GM23338 (cell line): ENCODE measurements around the gene SLC25A44.

Experiments
- CREB1 ChIP-seq: fragments of 250-450 bp; sonication (Bioruptor Pico); IDR thresholded peaks from 2 replicates; pipeline ENCODE4 v1.5.0; 2020; ENCODE audit warnings: low read depth, mild to moderate bottlenecking, moderate library complexity
- EZH2 ChIP-seq: fragments of 200-600 bp; sonication (generic); IDR thresholded peaks from one replicate; pipeline ENCODE4 v1.8.0; 2017; ENCODE audit warnings: antibody characterized with exemption, mild to moderate bottlenecking, low read depth; ENCODE audit not compliant: unreplicated experiment
- EZH2phosphoT487 ChIP-seq: fragments of 200-600 bp; sonication (generic); IDR thresholded peaks from one replicate; pipeline ENCODE4 v1.8.1; 2018; ENCODE audit warnings: antibody characterized with exemption; ENCODE audit not compliant: unreplicated experiment
- JUNB ChIP-seq: IDR thresholded peaks from one replicate; pipeline ENCODE4 v1.6.1; 2016; ENCODE audit warnings: antibody characterized with exemption; ENCODE audit not compliant: unreplicated experiment
- POLR2AphosphoS5 ChIP-seq: IDR thresholded peaks from 2 replicates; pipeline ENCODE4 v1.6.1; 2016; ENCODE audit warnings: antibody characterized with exemption, low read depth
- ZNF331 ChIP-seq: fragments of 250-450 bp; sonication (Bioruptor Pico); IDR thresholded peaks from 2 replicates; pipeline ENCODE4 v1.5.0; 2020; ENCODE audit warnings: low read depth, mild to moderate bottlenecking, moderate library complexity
- TF ChIP-seq, protein P1 (sequence below), 2 experiments: fragments of 200-600 bp in 1 of 2; sonication (generic) in 1 of 2; conservative IDR thresholded peaks; 2 replicates each; pipeline versions ENCODE4 v1.5.1 to v1.6.1; 2016 to 2017; ENCODE audit warnings: antibody characterized with exemption in 2 of 2, low read depth in 2 of 2, mild to moderate bottlenecking in 2 of 2, moderate library complexity in 1 of 2
- TF ChIP-seq, protein P2 (sequence below): IDR thresholded peaks from one replicate; pipeline ENCODE4 v1.6.1; 2018; ENCODE audit warnings: antibody characterized with exemption; ENCODE audit not compliant: unreplicated experiment
- TF ChIP-seq, protein P3 (sequence below): IDR thresholded peaks from 2 replicates; pipeline ENCODE4 v1.6.1; 2016; ENCODE audit warnings: antibody characterized with exemption

- TF ChIP-seq, protein P1, sequence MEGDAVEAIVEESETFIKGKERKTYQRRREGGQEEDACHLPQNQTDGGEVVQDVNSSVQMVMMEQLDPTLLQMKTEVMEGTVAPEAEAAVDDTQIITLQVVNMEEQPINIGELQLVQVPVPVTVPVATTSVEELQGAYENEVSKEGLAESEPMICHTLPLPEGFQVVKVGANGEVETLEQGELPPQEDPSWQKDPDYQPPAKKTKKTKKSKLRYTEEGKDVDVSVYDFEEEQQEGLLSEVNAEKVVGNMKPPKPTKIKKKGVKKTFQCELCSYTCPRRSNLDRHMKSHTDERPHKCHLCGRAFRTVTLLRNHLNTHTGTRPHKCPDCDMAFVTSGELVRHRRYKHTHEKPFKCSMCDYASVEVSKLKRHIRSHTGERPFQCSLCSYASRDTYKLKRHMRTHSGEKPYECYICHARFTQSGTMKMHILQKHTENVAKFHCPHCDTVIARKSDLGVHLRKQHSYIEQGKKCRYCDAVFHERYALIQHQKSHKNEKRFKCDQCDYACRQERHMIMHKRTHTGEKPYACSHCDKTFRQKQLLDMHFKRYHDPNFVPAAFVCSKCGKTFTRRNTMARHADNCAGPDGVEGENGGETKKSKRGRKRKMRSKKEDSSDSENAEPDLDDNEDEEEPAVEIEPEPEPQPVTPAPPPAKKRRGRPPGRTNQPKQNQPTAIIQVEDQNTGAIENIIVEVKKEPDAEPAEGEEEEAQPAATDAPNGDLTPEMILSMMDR (conservative IDR thresholded peaks at IDR 0.05; ENCODE audit: low read depth in 2 of 2) = no peak
- TF ChIP-seq EZH2phosphoT487 = no peak
- no peak for TF ChIP-seq POLR2AphosphoS5
- TF ChIP-seq, protein P2, sequence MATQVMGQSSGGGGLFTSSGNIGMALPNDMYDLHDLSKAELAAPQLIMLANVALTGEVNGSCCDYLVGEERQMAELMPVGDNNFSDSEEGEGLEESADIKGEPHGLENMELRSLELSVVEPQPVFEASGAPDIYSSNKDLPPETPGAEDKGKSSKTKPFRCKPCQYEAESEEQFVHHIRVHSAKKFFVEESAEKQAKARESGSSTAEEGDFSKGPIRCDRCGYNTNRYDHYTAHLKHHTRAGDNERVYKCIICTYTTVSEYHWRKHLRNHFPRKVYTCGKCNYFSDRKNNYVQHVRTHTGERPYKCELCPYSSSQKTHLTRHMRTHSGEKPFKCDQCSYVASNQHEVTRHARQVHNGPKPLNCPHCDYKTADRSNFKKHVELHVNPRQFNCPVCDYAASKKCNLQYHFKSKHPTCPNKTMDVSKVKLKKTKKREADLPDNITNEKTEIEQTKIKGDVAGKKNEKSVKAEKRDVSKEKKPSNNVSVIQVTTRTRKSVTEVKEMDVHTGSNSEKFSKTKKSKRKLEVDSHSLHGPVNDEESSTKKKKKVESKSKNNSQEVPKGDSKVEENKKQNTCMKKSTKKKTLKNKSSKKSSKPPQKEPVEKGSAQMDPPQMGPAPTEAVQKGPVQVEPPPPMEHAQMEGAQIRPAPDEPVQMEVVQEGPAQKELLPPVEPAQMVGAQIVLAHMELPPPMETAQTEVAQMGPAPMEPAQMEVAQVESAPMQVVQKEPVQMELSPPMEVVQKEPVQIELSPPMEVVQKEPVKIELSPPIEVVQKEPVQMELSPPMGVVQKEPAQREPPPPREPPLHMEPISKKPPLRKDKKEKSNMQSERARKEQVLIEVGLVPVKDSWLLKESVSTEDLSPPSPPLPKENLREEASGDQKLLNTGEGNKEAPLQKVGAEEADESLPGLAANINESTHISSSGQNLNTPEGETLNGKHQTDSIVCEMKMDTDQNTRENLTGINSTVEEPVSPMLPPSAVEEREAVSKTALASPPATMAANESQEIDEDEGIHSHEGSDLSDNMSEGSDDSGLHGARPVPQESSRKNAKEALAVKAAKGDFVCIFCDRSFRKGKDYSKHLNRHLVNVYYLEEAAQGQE = no peak
- TF ChIP-seq EZH2 = no peak
- TF ChIP-seq, protein P3, sequence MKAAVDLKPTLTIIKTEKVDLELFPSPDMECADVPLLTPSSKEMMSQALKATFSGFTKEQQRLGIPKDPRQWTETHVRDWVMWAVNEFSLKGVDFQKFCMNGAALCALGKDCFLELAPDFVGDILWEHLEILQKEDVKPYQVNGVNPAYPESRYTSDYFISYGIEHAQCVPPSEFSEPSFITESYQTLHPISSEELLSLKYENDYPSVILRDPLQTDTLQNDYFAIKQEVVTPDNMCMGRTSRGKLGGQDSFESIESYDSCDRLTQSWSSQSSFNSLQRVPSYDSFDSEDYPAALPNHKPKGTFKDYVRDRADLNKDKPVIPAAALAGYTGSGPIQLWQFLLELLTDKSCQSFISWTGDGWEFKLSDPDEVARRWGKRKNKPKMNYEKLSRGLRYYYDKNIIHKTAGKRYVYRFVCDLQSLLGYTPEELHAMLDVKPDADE = no peak
- TF ChIP-seq CREB1 (CRISPR knock-in tag) = no peak
- no peak for TF ChIP-seq ZNF331
- no peak for TF ChIP-seq JUNB
These were observed 9.4 kb downstream of the SLC25A44 start for GRCh38 chr1:156203331-156203730.
